Osteoblast (primary cell): ENCODE results near the gene OSBPL5. TPM values are rescaled to one million over a fixed set of nuclear protein-coding genes. Genes with fewer than 3 reads are reported as not detected.
"Not testable (repeated sequence)": the region's sequence is repeated elsewhere in the genome, so short reads cannot be mapped to it uniquely, and the experiment has no call there.

Experiments
- DNase-seq: peaks from one replicate; pipeline ENCODE4 v3.0.0; 2011; ENCODE audit warnings: low spot score, mixed read lengths; ENCODE audit not compliant: insufficient read length; ENCODE audit errors: missing footprints
- H2AFZ ChIP-seq: 2 replicates; pipeline ENCODE4 v1.6.0; 2011; ENCODE audit warnings: mild to moderate bottlenecking, low read length
- H3K27ac ChIP-seq: 2 replicates; pipeline ENCODE4 v1.5.1; 2011; ENCODE audit warnings: mild to moderate bottlenecking, low read depth, low read length, moderate library complexity
- H3K27me3 ChIP-seq: 2 replicates; pipeline ENCODE4 v1.6.0; 2012; ENCODE audit warnings: mild to moderate bottlenecking, control low read depth, inconsistent platforms, low read length, moderate library complexity; ENCODE audit not compliant: insufficient read depth
- H3K36me3 ChIP-seq: 2 replicates; pipeline ENCODE4 v1.5.1; 2011; ENCODE audit warnings: mild to moderate bottlenecking, low read length, control low read depth, moderate library complexity; ENCODE audit not compliant: insufficient read depth
- H3K4me1 ChIP-seq: 2 replicates; pipeline ENCODE4 v1.5.1; 2011; ENCODE audit warnings: mild to moderate bottlenecking, low read length, control low read depth, moderate library complexity; ENCODE audit not compliant: insufficient read depth
- H3K4me2 ChIP-seq: 2 replicates; pipeline ENCODE4 v1.6.0; 2011; ENCODE audit warnings: mild to moderate bottlenecking, low read length; ENCODE audit not compliant: insufficient read depth
- H3K4me3 ChIP-seq: fragments of 200-600 bp; sonication (generic); 3 replicates; pipeline ENCODE4 v1.5.1; 2012; ENCODE audit warnings: mild to moderate bottlenecking, low read length, inconsistent platforms; ENCODE audit not compliant: insufficient read depth
- H3K79me2 ChIP-seq: 2 replicates; pipeline ENCODE4 v1.6.0; 2012; ENCODE audit warnings: mild to moderate bottlenecking, low read length, control low read depth, inconsistent platforms; ENCODE audit not compliant: insufficient read depth
- H3K9me3 ChIP-seq: 2 replicates; pipeline ENCODE4 v1.5.1; 2011; ENCODE audit warnings: low read depth, low read length, control low read depth
- H4K20me1 ChIP-seq: 2 replicates; pipeline ENCODE4 v1.6.0; 2012; ENCODE audit warnings: mild to moderate bottlenecking, low read length, control low read depth; ENCODE audit not compliant: insufficient read depth
- CTCF ChIP-seq: IDR thresholded peaks from 2 replicates; pipeline ENCODE4 v1.5.1; 2011; ENCODE audit warnings: mild to moderate bottlenecking, low read depth, low read length, moderate library complexity; ENCODE audit errors: extremely low read depth
- total RNA-seq: library from RNA; depleted of rRNA; stranded (reverse); fragments of >200 nt; gene quantifications from 2 replicates; pipeline ENCODE4 v1.2.3, GENCODE V29; 2012

The OSBPL5 gene
- total RNA-seq, 1 donor: 49.9 TPM

- peaks cover 49% of the 10 kb centered on the region for H3K36me3 ChIP-seq
- no peak overlapping the region for H3K27ac ChIP-seq
- no peaks in the 10 kb centered on the region for H3K9me3 ChIP-seq
- H3K4me2 ChIP-seq: no peak overlapping the region
- H2AFZ ChIP-seq: no peak overlapping the region
- H3K4me3 ChIP-seq: no peak overlapping the region
- DNase-seq: no peak
- no peaks in the 10 kb centered on the region for H3K79me2 ChIP-seq
- no peak for TF ChIP-seq CTCF
- peaks cover 8% of the 10 kb centered on the region for H4K20me1 ChIP-seq
- H3K4me1 ChIP-seq: peaks cover 7% of the 10 kb centered on the region
- no peaks in the 10 kb centered on the region for H3K27me3 ChIP-seq
Measured at GRCh38 chr11:3119141-3119821, 45.8 kb downstream of the OSBPL5 start.

- H2AFZ ChIP-seq: no peak overlapping the region
- H3K4me1 ChIP-seq: no peaks in the 10 kb centered on the region
- no peaks in the 10 kb centered on the region for H3K27me3 ChIP-seq
- H3K4me2 ChIP-seq: no peak overlapping the region
- no peak for TF ChIP-seq CTCF
- no peak for DNase-seq
- no peak overlapping the region for H3K4me3 ChIP-seq
- no peaks in the 10 kb centered on the region for H4K20me1 ChIP-seq
- H3K79me2 ChIP-seq: no peaks in the 10 kb centered on the region
- H3K9me3 ChIP-seq: no peaks in the 10 kb centered on the region
- no peak overlapping the region for H3K27ac ChIP-seq
- peaks cover 36% of the 10 kb centered on the region for H3K36me3 ChIP-seq
Measured at GRCh38 chr11:3115321-3115720, 49.8 kb downstream of the OSBPL5 start.

GRCh38 chr11:3113661-3114060, 51.4 kb downstream of the OSBPL5 start:
- H2AFZ ChIP-seq, H3K4me1 ChIP-seq, H3K27ac ChIP-seq, H3K27me3 ChIP-seq, H3K4me3 ChIP-seq, H3K9me3 ChIP-seq, H3K4me2 ChIP-seq, H3K79me2 ChIP-seq, DNase-seq, H4K20me1 ChIP-seq: not testable (repeated sequence)
- H3K36me3 ChIP-seq: peaks cover 23% of the 10 kb centered on the region

GRCh38 chr11:3111919-3112690, 53.0 kb downstream of the OSBPL5 start:
- Histone ChIP-seq H3K27me3 (no peaks in the 10 kb centered on the region), H3K4me1 (no peaks in the 10 kb centered on the region), H4K20me1 (no peaks in the 10 kb centered on the region), H2AFZ (no peak overlapping the region), H3K4me2 (no peak overlapping the region), H3K79me2 (no peaks in the 10 kb centered on the region), H3K4me3 (no peak overlapping the region), H3K27ac (no peak overlapping the region), H3K36me3 (peaks cover 23% of the 10 kb centered on the region), H3K9me3 (no peaks in the 10 kb centered on the region)
- no peak for DNase-seq
- no peak for TF ChIP-seq CTCF
